Suprapubic skin (tissue), 4 donors: ENCODE measurements around the gene ZDHHC14.

Source experiments
- CTCF ChIP-seq, 2 donors: fragments of 200-600 bp in 1 of 2; fragments of 450-650 bp in 1 of 2; sonication (generic) in 1 of 2; IDR thresholded peaks; one replicate each; pipeline ENCODE4 v1.5.1; 2016 to 2019; ENCODE audit warnings: antibody characterized with exemption in 2 of 2, mild to moderate bottlenecking in 1 of 2, moderate library complexity in 1 of 2
- EP300 ChIP-seq: sonication (generic); formaldehyde crosslinking; IDR thresholded peaks from one replicate; pipeline ENCODE4 v1.6.1; 2017; ENCODE audit warnings: antibody characterized with exemption
- POLR2A ChIP-seq, 2 donors: fragments of 450-650 bp; IDR thresholded peaks; one replicate each; pipeline ENCODE4 v1.6.1; 2017; ENCODE audit warnings: antibody characterized with exemption in 2 of 2, mild to moderate bottlenecking in 2 of 2, moderate library complexity in 2 of 2
- POLR2AphosphoS5 ChIP-seq, 3 donors: sonication (generic); formaldehyde crosslinking; IDR thresholded peaks; one replicate each; pipeline ENCODE4 v1.6.1; 2017; ENCODE audit warnings: antibody characterized with exemption in 3 of 3

- TF ChIP-seq POLR2A (IDR thresholded peaks at IDR 0.05) (no peak), CTCF (IDR thresholded peaks at IDR 0.05) (no peak), POLR2AphosphoS5 (IDR thresholded peaks at IDR 0.05) (no peak), EP300 (no peak)
Measured at GRCh38 chr6:157558487-157559200, 177.7 kb downstream of the ZDHHC14 start.
